ENCODE data around the gene GRB14. TPM values are rescaled to one million over a fixed set of nuclear protein-coding genes. Genes with fewer than 3 reads are reported as not detected.

Gene GRB14
- total and polyA plus RNA-seq, 8 donors: 4.1 to 75.4 (median 60.0) TPM

DNA sequence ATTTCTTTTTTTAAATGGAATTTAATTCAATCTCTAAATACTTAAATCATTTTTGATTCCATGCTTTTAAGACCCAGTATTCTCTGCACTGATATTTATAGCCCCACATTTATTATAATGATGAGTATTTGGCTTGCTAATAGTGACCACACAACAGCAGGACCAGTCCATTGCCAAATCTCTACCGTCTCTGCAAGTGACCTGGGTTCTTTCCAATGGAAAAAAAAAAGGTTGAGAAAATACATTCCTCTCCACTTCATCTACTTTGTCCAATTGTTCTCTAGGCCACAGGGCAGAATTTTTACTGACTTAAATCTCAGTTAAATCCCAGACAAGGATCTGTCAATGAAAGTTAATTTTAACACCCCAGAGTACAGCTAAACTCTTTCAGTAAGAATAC is 20.5 kb downstream of the GRB14 start:
- Histone ChIP-seq H3K27ac (no peak overlapping the region), H3K4me1 (no peaks in the 10 kb centered on the region), H3K9me3 (no peaks in the 10 kb centered on the region), H3K36me3 (no peaks in the 10 kb centered on the region), H3K4me3 (no peak overlapping the region), H3K27me3 (no peaks in the 10 kb centered on the region)
- DNase-seq (no peak), ATAC-seq (no peak)
- intact Hi-C loops (cut with DNase I): no loop called here
- TF ChIP-seq, protein P1, sequence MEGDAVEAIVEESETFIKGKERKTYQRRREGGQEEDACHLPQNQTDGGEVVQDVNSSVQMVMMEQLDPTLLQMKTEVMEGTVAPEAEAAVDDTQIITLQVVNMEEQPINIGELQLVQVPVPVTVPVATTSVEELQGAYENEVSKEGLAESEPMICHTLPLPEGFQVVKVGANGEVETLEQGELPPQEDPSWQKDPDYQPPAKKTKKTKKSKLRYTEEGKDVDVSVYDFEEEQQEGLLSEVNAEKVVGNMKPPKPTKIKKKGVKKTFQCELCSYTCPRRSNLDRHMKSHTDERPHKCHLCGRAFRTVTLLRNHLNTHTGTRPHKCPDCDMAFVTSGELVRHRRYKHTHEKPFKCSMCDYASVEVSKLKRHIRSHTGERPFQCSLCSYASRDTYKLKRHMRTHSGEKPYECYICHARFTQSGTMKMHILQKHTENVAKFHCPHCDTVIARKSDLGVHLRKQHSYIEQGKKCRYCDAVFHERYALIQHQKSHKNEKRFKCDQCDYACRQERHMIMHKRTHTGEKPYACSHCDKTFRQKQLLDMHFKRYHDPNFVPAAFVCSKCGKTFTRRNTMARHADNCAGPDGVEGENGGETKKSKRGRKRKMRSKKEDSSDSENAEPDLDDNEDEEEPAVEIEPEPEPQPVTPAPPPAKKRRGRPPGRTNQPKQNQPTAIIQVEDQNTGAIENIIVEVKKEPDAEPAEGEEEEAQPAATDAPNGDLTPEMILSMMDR (IDR thresholded peaks at IDR 0.05): no peak

DNA sequence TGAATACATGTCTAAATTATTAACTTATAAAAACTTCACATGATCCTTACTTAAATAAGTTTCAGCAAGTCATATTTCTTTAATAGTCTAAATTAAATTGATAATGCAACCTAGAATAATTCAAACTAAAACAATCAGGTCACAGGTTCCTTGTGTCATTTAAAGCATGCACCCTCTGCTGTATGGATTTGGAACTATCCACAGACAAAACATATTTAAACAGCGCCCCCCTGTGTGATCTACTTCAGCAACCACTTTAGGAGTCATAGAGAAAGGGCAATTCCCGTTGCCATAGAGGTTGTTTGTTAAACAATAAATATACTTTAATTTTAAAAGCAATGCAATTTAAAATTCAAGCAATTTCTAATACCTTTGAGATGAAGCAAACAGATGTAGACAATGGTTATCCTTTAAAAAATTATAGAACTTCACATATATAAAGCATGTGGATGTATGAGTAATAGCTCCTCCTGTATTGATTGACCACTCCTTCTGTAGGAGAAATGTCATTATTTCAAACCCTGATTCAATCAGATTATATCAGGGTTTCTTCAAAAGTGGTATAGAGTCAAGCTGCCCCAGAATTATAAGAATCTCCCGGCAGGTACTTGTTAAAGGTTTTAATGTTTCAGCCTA is 21.2 kb downstream of the GRB14 start:
- no peaks in the 10 kb centered on the region for H3K27me3 ChIP-seq
- peak in 1 of 4 donors; percentile 51 for DNase-seq
- intact Hi-C loops (cut with DNase I): no loop called here
- TF ChIP-seq, protein P1 (IDR thresholded peaks at IDR 0.05): peak; percentile 43 to 67
- no peaks in the 10 kb centered on the region for H3K4me1 ChIP-seq
- H3K36me3 ChIP-seq: no peaks in the 10 kb centered on the region
- H3K9me3 ChIP-seq: no peaks in the 10 kb centered on the region
- no peak overlapping the region for H3K4me3 ChIP-seq
- ATAC-seq: peak; percentile 98
- H3K27ac ChIP-seq: no peak overlapping the region

DNA sequence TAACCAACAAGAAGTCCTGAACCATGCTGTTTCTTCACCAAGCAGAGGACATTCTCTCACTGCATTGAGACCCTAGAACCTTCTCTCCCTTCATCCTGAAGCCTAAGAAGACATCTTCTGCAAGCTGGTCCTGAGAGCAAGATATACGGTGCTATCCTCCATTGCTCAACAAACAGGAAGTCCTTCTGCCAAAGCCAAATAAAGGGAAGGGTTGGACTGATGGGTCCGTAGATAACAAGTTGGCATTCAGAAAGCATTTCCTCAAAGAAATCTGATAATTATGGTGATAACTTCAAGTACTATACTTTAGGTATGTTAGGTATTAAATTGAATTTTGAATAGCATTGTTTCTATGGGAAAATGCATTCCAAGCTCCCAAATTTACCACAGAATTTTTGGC is 23.3 kb downstream of the GRB14 start:
- DNase-seq (no peak), ATAC-seq (no peak)
- Histone ChIP-seq H3K27me3 (no peaks in the 10 kb centered on the region), H3K9me3 (no peaks in the 10 kb centered on the region), H3K27ac (no peak overlapping the region), H3K36me3 (no peaks in the 10 kb centered on the region), H3K4me3 (no peak overlapping the region), H3K4me1 (no peaks in the 10 kb centered on the region)
- TF ChIP-seq, protein P1 (IDR thresholded peaks at IDR 0.05): no peak
- intact Hi-C loops (cut with DNase I): no loop called here

DNA sequence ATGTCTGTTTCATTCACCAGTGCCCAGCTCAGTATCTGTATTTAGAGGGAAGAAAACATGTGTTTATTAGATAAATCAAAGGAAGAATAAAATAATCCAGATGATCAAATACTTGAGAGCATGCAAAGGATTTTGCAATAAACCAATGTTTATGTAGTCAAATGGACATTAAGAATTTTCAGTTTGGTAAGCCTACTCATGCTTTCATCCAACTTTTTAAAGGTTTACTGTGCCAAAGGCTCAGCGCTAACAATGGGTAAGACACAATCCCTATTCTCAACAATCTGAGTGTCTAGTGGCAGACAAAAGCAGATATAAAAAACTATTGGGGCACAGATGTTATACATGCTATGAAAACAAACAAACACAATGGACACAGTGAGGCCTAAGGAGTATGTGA is 26.3 kb downstream of the GRB14 start:
- ATAC-seq (no peak), DNase-seq (no peak)
- H3K36me3 ChIP-seq: no peaks in the 10 kb centered on the region
- H3K4me1 ChIP-seq: no peaks in the 10 kb centered on the region
- H3K9me3 ChIP-seq: peaks cover 0 to 9% of the 10 kb centered on the region in 2 donors
- TF ChIP-seq, protein P1 (IDR thresholded peaks at IDR 0.05): no peak
- H3K27ac ChIP-seq: no peak overlapping the region
- intact Hi-C loops (cut with DNase I): no loop called here
- no peaks in the 10 kb centered on the region for H3K27me3 ChIP-seq
- H3K4me3 ChIP-seq: no peak overlapping the region

DNA sequence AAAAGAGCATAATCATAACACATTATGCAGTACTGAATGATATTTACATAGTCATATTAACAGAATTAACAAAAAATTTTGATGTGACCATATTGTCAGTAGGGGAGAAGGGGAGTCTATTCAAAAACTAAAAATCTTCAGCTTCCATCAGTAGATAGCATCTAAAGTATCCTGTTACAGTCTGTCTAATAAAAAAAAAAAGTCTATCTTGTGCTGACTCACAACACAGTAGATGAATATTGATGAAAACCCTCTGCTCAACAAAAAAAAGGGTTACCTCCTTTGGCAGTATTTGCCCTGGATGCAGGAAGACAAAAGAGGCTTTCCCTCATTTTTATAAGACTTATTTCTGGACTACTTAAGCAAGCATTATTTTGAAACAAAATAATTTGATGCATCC is 27.3 kb downstream of the GRB14 start:
- Histone ChIP-seq H3K36me3 (no peaks in the 10 kb centered on the region), H3K4me3 (no peak overlapping the region), H3K27ac (no peak overlapping the region), H3K4me1 (no peaks in the 10 kb centered on the region), H3K27me3 (no peaks in the 10 kb centered on the region), H3K9me3 (peaks cover 0 to 9% of the 10 kb centered on the region in 2 donors)
- ATAC-seq: no peak
- no peak for DNase-seq
- intact Hi-C loops (cut with DNase I): no loop called here
- TF ChIP-seq, protein P1 (IDR thresholded peaks at IDR 0.05): no peak

Measured in left lung (tissue), 10 donors.